Activated CD8-positive, alpha-beta T cell treated with anti-CD3 and anti-CD28 coated beads for 36 hours (primary cell): Measurements from ENCODE around the gene MUC6. TPM values are rescaled to one million over a fixed set of nuclear protein-coding genes. Genes with fewer than 3 reads are reported as not detected.

ENCODE experiments used
- ATAC-seq: fragments of 200-7000 bp; cut with Tn5 transposase; one replicate; pipeline ENCODE4 v1.10.0; 2021; ENCODE audit warnings: mild to moderate bottlenecking, moderate library complexity
- CTCF ChIA-PET: fragments of 350-600 bp; sonication (Branson Sonifier 250); formaldehyde crosslinking; loops from one replicate; lab custom pipeline; 2021; ENCODE audit warnings: antibody characterized with exemption; lab: Charles Lee
- POLR2A ChIA-PET: fragments of 350-600 bp; sonication (Branson Sonifier 250); formaldehyde crosslinking; loops from one replicate; lab custom pipeline; 2021; ENCODE audit warnings: antibody characterized with exemption; lab: Charles Lee
- DNase-seq: peaks from one replicate; pipeline ENCODE4 v3.0.0-alpha.2; 2020
- H3K27ac Mint-ChIP-seq: one replicate; pipeline ENCODE4 v1.8.0; 2021; ENCODE audit warnings: mild to moderate bottlenecking, mixed read lengths
- H3K27me3 Mint-ChIP-seq: one replicate; pipeline ENCODE4 v1.8.0; 2021; ENCODE audit warnings: mixed read lengths
- H3K36me3 Mint-ChIP-seq: one replicate; pipeline ENCODE4 v1.8.0; 2021; ENCODE audit warnings: low read depth, mixed read lengths
- H3K4me1 Mint-ChIP-seq: one replicate; pipeline ENCODE4 v1.8.0; 2021; ENCODE audit warnings: low read depth, mixed read lengths
- H3K4me3 Mint-ChIP-seq: one replicate; pipeline ENCODE4 v1.8.0; 2021; ENCODE audit warnings: mild to moderate bottlenecking, moderate library complexity, mixed read lengths
- H3K9me3 Mint-ChIP-seq: one replicate; pipeline ENCODE4 v1.8.0; 2021; ENCODE audit warnings: mixed read lengths
- CTCF ChIP-seq: fragments of 200-600 bp; IDR thresholded peaks from one replicate; pipeline ENCODE4 v1.8.0; 2022; ENCODE audit warnings: antibody characterized with exemption, mild to moderate bottlenecking
- intact Hi-C: fragments of 100-400 bp; cut with micrococcal nuclease; formaldehyde crosslinking; loops from one replicate; pipeline ENCODE4 v1.10.0; 2022
- total RNA-seq, 2 experiments: library from RNA; stranded (reverse); gene quantifications; one replicate each; pipeline ENCODE4 v1.2.3, GENCODE V29; 2021

Gene MUC6
- total RNA-seq, 2 experiments from 2014 or later: not detected

GRCh38 chr11:1048375-1049070, 12.0 kb upstream of the MUC6 start:
- H3K9me3 Mint-ChIP-seq: no peaks in the 10 kb centered on the region
- CTCF ChIA-PET: no interaction called here
- ATAC-seq (no peak), DNase-seq (no peak)
- intact Hi-C loops: no loop called here
- no peaks in the 10 kb centered on the region for H3K4me1 Mint-ChIP-seq
- no peak overlapping the region for H3K4me3 Mint-ChIP-seq
- H3K27ac Mint-ChIP-seq: no peak overlapping the region
- POLR2A ChIA-PET: no interaction called here
- H3K36me3 Mint-ChIP-seq: no peaks in the 10 kb centered on the region
- TF ChIP-seq CTCF: no peak
- H3K27me3 Mint-ChIP-seq: peaks cover 9% of the 10 kb centered on the region

DNA sequence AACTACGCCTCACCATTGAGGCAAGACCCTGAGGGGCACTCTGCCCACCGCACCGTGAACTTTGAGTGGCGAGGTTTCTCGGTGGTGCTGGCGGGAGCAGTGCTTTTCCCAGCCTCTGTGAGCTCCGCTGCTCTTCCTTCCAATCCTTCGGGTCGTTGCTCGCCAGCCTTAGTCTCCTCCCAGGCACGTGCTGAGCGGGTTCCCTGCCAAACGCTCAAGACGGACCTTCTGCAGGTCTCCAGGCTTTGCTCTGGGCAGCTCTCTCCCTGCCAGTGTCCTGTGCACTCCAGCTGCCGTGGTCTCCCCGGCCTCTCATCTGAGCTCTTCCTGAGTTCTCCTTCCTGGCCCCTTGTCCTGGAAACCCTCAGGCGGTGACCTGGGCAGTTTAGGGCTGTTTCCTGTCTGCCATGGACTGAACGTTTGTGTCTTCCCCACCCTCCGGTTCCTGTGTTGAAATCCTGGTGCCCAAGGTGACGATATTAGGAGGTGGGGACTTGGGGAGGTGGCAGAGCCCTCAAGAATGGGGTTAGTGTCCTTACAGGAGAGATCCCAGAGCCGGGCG, 11.2 kb upstream of the MUC6 start:
- no peaks in the 10 kb centered on the region for H3K4me1 Mint-ChIP-seq
- ChIA-PET CTCF (no interaction called here), POLR2A (no interaction called here)
- H3K9me3 Mint-ChIP-seq: no peaks in the 10 kb centered on the region
- no peak overlapping the region for H3K4me3 Mint-ChIP-seq
- no peak for TF ChIP-seq CTCF
- intact Hi-C loops: no loop called here
- no peaks in the 10 kb centered on the region for H3K36me3 Mint-ChIP-seq
- DNase-seq (no peak), ATAC-seq (no peak)
- no peak overlapping the region for H3K27ac Mint-ChIP-seq
- peaks cover 9% of the 10 kb centered on the region for H3K27me3 Mint-ChIP-seq

DNA sequence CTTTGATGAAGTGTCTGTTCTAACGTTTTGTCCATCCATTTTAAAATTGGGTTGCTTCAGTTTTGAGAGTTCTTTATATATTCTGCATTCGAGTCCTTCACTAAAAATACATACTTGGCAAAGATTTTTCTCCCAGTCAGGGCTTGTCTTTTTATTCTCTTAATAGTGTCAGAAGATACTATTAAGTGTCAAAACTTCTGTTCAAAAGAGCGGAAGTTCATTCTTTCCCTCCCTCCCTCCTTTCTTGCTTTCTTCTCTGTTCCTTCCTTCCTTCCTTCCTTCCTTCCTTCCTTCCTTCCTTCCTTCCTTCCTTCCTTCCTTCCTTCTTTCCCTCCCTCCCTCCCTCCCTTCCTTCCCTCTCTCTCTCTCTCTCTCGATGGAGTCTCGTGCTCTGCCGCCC, 7.6 kb upstream of the MUC6 start:
- H3K36me3 Mint-ChIP-seq: no peaks in the 10 kb centered on the region
- H3K27me3 Mint-ChIP-seq: peaks cover 7% of the 10 kb centered on the region
- no peak overlapping the region for H3K4me3 Mint-ChIP-seq
- intact Hi-C loops: no loop called here
- ChIA-PET CTCF (no interaction called here), POLR2A (no interaction called here)
- no peak for DNase-seq
- no peak overlapping the region for H3K27ac Mint-ChIP-seq
- no peak for ATAC-seq
- H3K9me3 Mint-ChIP-seq: no peaks in the 10 kb centered on the region
- TF ChIP-seq CTCF: no peak
- H3K4me1 Mint-ChIP-seq: no peaks in the 10 kb centered on the region

- CTCF ChIA-PET: no interaction called here
These were observed 7.1 kb upstream of the MUC6 start for GRCh38 chr11:1043563-1044096.

More at GRCh38 chr11:1043563-1044096, 7.1 kb upstream of the MUC6 start:
- POLR2A ChIA-PET: no interaction called here
- no peaks in the 10 kb centered on the region for H3K9me3 Mint-ChIP-seq
- no peak overlapping the region for H3K27ac Mint-ChIP-seq
- H3K27me3 Mint-ChIP-seq: peaks cover 6% of the 10 kb centered on the region
- H3K4me3 Mint-ChIP-seq: no peak overlapping the region
- no peaks in the 10 kb centered on the region for H3K4me1 Mint-ChIP-seq
- no peak for DNase-seq
- ATAC-seq: no peak
- no peaks in the 10 kb centered on the region for H3K36me3 Mint-ChIP-seq
- intact Hi-C loops: no loop called here
- no peak for TF ChIP-seq CTCF
